Measurements from ENCODE around the gene FBXL19. TPM values are rescaled to one million over a fixed set of nuclear protein-coding genes. Genes with fewer than 3 reads are reported as not detected.

The FBXL19 gene
- total and polyA plus RNA-seq, 9 of the 15 experiments (the other 6 are each of a cell fraction or from before 2014, with no cell fraction given), result 0.13 to 48.0 (median 13.5) TPM; not detected in 1

- TF ChIP-seq ZNF507 (tag; conservative IDR thresholded peaks at IDR 0.05) (no peak), GTF2A2 (tag; IDR thresholded peaks at IDR 0.05) (no peak), ZSCAN29 (IDR thresholded peaks at IDR 0.05) (no peak), ZNF511 (CRISPR knock-in tag; IDR thresholded peaks at IDR 0.05) (no peak; the same call in 1 of the 2 replicates), BCOR (IDR thresholded peaks at IDR 0.05) (peak; percentile 44), PHTF2 (CRISPR knock-in tag; IDR thresholded peaks at IDR 0.05) (no peak), RUNX1 (IDR thresholded peaks at IDR 0.05; ENCODE audit: low read depth) (no peak), TEAD1 (CRISPR knock-in tag; IDR thresholded peaks at IDR 0.05) (peak; percentile 12 to 17; a peak in 2 of 4 replicates), HMG20A (CRISPR knock-in tag; conservative IDR thresholded peaks at IDR 0.05) (no peak), THRA (IDR thresholded peaks at IDR 0.05) (no peak), HDAC1 (IDR thresholded peaks at IDR 0.05) (peak in 1 of 2 experiments; percentile 92; a peak in 2 of 4 replicates), ZNF778 (CRISPR knock-in tag; IDR thresholded peaks at IDR 0.05) (no peak), IFI16 (CRISPR knock-in tag; IDR thresholded peaks at IDR 0.05) (no peak), SMAD4 (CRISPR knock-in tag; conservative IDR thresholded peaks at IDR 0.05) (peak; percentile 92), BHLHE40 (IDR thresholded peaks at IDR 0.05; ENCODE audit: low read length) (peak; percentile 51; the same call in 1 of the 2 replicates), RFX7 (CRISPR knock-in tag; IDR thresholded peaks at IDR 0.05) (no peak), MLX (CRISPR knock-in tag; conservative IDR thresholded peaks at IDR 0.05) (no peak), BRCA1 (IDR thresholded peaks at IDR 0.05) (no peak), BRCA1 (CRISPR knock-in tag; IDR thresholded peaks at IDR 0.05) (no peak), SMARCA5 (IDR thresholded peaks at IDR 0.05) (no peak), ZNF444 (CRISPR knock-in tag; IDR thresholded peaks at IDR 0.05) (no peak), ELF1 (tag; IDR thresholded peaks at IDR 0.05) (peak; percentile 80), SFPQ (IDR thresholded peaks at IDR 0.05; ENCODE audit: low read depth, low read length) (no peak), ZBTB5 (IDR thresholded peaks at IDR 0.05) (no peak)
Measured at GRCh38 chr16:30949650-30950515, 26.5 kb downstream of the FBXL19 start (continued).

All from K562 (cell line).